ENCODE data around the gene OPHN1. TPM values are rescaled to one million over a fixed set of nuclear protein-coding genes. Genes with fewer than 3 reads are reported as not detected.

The OPHN1 gene
- total RNA-seq, 1 donor: 6.9 TPM

DNA sequence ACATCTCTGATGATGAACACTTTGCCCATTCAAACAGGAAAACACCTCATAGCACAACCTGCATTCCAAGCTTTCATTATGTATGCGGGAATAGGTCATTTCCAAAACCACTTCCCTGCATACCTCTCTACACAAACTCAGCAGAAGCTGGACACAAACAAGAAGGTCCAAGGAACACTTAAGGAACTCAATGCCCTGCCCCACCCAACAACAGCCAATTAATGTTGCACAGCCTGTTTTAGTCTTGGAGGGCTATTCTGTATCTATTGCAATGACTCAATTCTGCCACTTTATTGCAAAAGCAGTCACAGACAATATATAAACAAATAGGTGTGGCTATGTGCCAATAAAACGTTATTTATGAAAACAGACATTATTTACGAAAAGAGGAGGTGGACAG lies 16.7 kb downstream of the OPHN1 start:
- H3K9me3 ChIP-seq (ENCODE audit: low read depth, low read length): no peaks in the 10 kb centered on the region
- H3K27ac ChIP-seq (ENCODE audit: low read depth, low read length): no peak overlapping the region
- H3K4me3 ChIP-seq (ENCODE audit: insufficient read depth, low read length): no peak overlapping the region
- no peak for DNase-seq (ENCODE audit: insufficient read length, low spot score, missing footprints)
- H3K4me1 ChIP-seq (ENCODE audit: insufficient read depth, low read length): peaks cover 5% of the 10 kb centered on the region
- H4K20me1 ChIP-seq (ENCODE audit: insufficient read depth, low read length): no peaks in the 10 kb centered on the region
- peaks cover 4% of the 10 kb centered on the region for H3K27me3 ChIP-seq (ENCODE audit: insufficient read depth, low read length)
- TF ChIP-seq, protein P1, sequence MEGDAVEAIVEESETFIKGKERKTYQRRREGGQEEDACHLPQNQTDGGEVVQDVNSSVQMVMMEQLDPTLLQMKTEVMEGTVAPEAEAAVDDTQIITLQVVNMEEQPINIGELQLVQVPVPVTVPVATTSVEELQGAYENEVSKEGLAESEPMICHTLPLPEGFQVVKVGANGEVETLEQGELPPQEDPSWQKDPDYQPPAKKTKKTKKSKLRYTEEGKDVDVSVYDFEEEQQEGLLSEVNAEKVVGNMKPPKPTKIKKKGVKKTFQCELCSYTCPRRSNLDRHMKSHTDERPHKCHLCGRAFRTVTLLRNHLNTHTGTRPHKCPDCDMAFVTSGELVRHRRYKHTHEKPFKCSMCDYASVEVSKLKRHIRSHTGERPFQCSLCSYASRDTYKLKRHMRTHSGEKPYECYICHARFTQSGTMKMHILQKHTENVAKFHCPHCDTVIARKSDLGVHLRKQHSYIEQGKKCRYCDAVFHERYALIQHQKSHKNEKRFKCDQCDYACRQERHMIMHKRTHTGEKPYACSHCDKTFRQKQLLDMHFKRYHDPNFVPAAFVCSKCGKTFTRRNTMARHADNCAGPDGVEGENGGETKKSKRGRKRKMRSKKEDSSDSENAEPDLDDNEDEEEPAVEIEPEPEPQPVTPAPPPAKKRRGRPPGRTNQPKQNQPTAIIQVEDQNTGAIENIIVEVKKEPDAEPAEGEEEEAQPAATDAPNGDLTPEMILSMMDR (IDR thresholded peaks at IDR 0.05; ENCODE audit: extremely low read depth, low read depth, low read length): no peak
- H3K79me2 ChIP-seq (ENCODE audit: insufficient read depth, low read length): peaks cover 2% of the 10 kb centered on the region
- no peak overlapping the region for H2AFZ ChIP-seq (ENCODE audit: low read length)
- H3K36me3 ChIP-seq (ENCODE audit: insufficient read depth, low read length): no peaks in the 10 kb centered on the region
- H3K4me2 ChIP-seq (ENCODE audit: insufficient read depth, low read length): no peak overlapping the region

DNA sequence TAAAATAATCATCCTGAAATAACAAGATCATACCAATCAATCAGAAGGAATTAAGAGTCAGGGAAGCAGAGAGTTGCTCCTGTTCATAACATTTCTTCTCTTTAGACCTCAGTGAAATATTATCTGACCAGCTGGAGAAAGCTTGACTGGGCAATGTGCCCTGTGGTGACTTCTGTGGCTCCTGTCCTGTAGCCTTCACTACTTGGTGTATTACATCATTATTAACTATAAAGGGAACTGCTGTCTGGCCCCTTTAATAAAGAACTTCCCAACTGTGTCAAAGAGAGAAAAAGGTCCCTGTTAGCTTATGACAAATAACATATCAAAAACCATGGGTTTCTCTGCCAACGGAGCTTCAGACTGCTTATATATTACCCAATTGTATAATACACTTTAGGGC lies 18.0 kb downstream of the OPHN1 start:
- Histone ChIP-seq H3K4me1 (ENCODE audit: insufficient read depth, low read length) (no peaks in the 10 kb centered on the region), H3K36me3 (ENCODE audit: insufficient read depth, low read length) (no peaks in the 10 kb centered on the region), H3K9me3 (ENCODE audit: low read depth, low read length) (no peaks in the 10 kb centered on the region), H4K20me1 (ENCODE audit: insufficient read depth, low read length) (no peaks in the 10 kb centered on the region), H3K4me3 (ENCODE audit: insufficient read depth, low read length) (no peak overlapping the region), H3K27me3 (ENCODE audit: insufficient read depth, low read length) (peaks cover 4% of the 10 kb centered on the region), H3K27ac (ENCODE audit: low read depth, low read length) (no peak overlapping the region), H3K4me2 (ENCODE audit: insufficient read depth, low read length) (no peak overlapping the region), H2AFZ (ENCODE audit: low read length) (no peak overlapping the region), H3K79me2 (ENCODE audit: insufficient read depth, low read length) (peaks cover 2% of the 10 kb centered on the region)
- TF ChIP-seq, protein P1 (IDR thresholded peaks at IDR 0.05; ENCODE audit: extremely low read depth, low read depth, low read length): no peak
- DNase-seq (ENCODE audit: insufficient read length, low spot score, missing footprints): no peak

DNA sequence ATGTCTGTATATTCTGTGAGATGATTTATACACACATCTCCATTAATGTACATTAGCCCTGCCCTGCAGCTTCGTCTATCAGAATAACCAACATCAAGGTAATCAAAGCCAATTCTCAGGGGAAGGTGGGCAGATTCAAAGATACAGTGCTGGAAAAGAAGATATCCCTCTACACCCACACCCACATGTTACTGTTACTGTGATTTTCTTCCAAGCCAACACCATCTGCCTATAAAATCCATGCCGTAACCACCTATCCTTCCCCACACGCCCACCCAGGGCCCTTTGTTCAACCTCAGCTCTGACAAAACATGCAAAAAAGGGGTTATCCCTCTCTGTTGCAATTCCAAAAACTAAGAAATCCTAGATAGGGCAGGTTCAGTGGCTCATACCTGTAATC lies 20.0 kb downstream of the OPHN1 start:
- no peak overlapping the region for H3K4me3 ChIP-seq (ENCODE audit: insufficient read depth, low read length)
- H3K27me3 ChIP-seq (ENCODE audit: insufficient read depth, low read length): peaks cover 4% of the 10 kb centered on the region
- H3K4me2 ChIP-seq (ENCODE audit: insufficient read depth, low read length): no peak overlapping the region
- no peaks in the 10 kb centered on the region for H3K4me1 ChIP-seq (ENCODE audit: insufficient read depth, low read length)
- no peak overlapping the region for H3K27ac ChIP-seq (ENCODE audit: low read depth, low read length)
- DNase-seq (ENCODE audit: insufficient read length, low spot score, missing footprints): no peak
- H2AFZ ChIP-seq (ENCODE audit: low read length): no peak overlapping the region
- peaks cover 2% of the 10 kb centered on the region for H3K79me2 ChIP-seq (ENCODE audit: insufficient read depth, low read length)
- H3K9me3 ChIP-seq (ENCODE audit: low read depth, low read length): no peaks in the 10 kb centered on the region
- H4K20me1 ChIP-seq (ENCODE audit: insufficient read depth, low read length): no peaks in the 10 kb centered on the region
- H3K36me3 ChIP-seq (ENCODE audit: insufficient read depth, low read length): no peaks in the 10 kb centered on the region
- TF ChIP-seq, protein P1 (IDR thresholded peaks at IDR 0.05; ENCODE audit: extremely low read depth, low read depth, low read length): no peak

DNA sequence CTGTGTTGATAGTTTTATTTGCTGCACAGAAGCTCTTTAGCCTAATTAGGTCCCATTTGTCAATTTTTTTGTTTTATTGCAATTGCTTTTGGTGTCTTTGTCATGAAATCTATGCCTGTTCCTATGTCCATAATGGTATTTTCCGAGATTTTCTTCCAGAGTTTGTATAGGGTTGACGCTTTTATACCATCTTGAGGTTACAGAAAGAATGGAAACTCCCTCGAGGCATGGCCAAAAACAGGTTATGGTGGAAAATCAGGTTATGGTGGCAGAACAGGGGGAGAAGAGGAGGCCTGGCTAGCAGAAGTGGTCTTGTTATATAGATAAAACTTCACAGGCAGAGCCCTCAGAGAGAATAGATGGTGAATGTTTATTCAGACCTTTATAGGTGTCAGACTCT lies 21.6 kb downstream of the OPHN1 start:
- Histone ChIP-seq H3K4me3 (ENCODE audit: insufficient read depth, low read length) (no peak overlapping the region), H2AFZ (ENCODE audit: low read length) (no peak overlapping the region), H3K36me3 (ENCODE audit: insufficient read depth, low read length) (no peaks in the 10 kb centered on the region), H3K4me2 (ENCODE audit: insufficient read depth, low read length) (no peak overlapping the region), H3K9me3 (ENCODE audit: low read depth, low read length) (no peaks in the 10 kb centered on the region), H3K79me2 (ENCODE audit: insufficient read depth, low read length) (peaks cover 2% of the 10 kb centered on the region), H4K20me1 (ENCODE audit: insufficient read depth, low read length) (no peaks in the 10 kb centered on the region), H3K4me1 (ENCODE audit: insufficient read depth, low read length) (no peaks in the 10 kb centered on the region), H3K27me3 (ENCODE audit: insufficient read depth, low read length) (no peaks in the 10 kb centered on the region), H3K27ac (ENCODE audit: low read depth, low read length) (no peak overlapping the region)
- TF ChIP-seq, protein P1 (IDR thresholded peaks at IDR 0.05; ENCODE audit: extremely low read depth, low read depth, low read length): no peak
- no peak for DNase-seq (ENCODE audit: insufficient read length, low spot score, missing footprints)
